SH-SY5Y (cell line): ENCODE measurements around the gene GAPDH.

ENCODE experiments used
- GATA2 ChIP-seq: IDR thresholded peaks from 2 replicates; pipeline ENCODE4 v1.6.1; 2011; ENCODE audit warnings: mild to moderate bottlenecking, low read depth, low read length
- GATA3 ChIP-seq: IDR thresholded peaks from 2 replicates; pipeline ENCODE4 v1.6.1; 2011; ENCODE audit warnings: low read depth, mild to moderate bottlenecking, low read length, moderate library complexity

GRCh38 chr12:6584293-6584692 is 50.0 kb downstream of the GAPDH start:
- TF ChIP-seq GATA3 (no peak), GATA2 (no peak)
